KOPT-K1 (cell line): Measurements from ENCODE around the gene UNK.

Experiments used
- H3K27ac ChIP-seq: fragments of 200-600 bp; sonication (generic); 2 replicates; pipeline ENCODE4 v1.5.1; 2016; ENCODE audit warnings: antibody characterized with exemption, mild to moderate bottlenecking, low read depth, low read length; ENCODE audit not compliant: poor library complexity, severe bottlenecking
- H3K36me3 ChIP-seq: fragments of 200-600 bp; sonication (generic); 2 replicates; pipeline ENCODE4 v1.5.1; 2017; ENCODE audit warnings: antibody characterized with exemption, mild to moderate bottlenecking, low read length, moderate library complexity; ENCODE audit not compliant: insufficient read depth
- H3K9me3 ChIP-seq: fragments of 200-600 bp; sonication (generic); 2 replicates; pipeline ENCODE4 v1.5.1; 2017; ENCODE audit warnings: antibody characterized with exemption, low read length, mild to moderate bottlenecking; ENCODE audit not compliant: insufficient read depth, poor library complexity, severe bottlenecking

The UNK gene, protein sequence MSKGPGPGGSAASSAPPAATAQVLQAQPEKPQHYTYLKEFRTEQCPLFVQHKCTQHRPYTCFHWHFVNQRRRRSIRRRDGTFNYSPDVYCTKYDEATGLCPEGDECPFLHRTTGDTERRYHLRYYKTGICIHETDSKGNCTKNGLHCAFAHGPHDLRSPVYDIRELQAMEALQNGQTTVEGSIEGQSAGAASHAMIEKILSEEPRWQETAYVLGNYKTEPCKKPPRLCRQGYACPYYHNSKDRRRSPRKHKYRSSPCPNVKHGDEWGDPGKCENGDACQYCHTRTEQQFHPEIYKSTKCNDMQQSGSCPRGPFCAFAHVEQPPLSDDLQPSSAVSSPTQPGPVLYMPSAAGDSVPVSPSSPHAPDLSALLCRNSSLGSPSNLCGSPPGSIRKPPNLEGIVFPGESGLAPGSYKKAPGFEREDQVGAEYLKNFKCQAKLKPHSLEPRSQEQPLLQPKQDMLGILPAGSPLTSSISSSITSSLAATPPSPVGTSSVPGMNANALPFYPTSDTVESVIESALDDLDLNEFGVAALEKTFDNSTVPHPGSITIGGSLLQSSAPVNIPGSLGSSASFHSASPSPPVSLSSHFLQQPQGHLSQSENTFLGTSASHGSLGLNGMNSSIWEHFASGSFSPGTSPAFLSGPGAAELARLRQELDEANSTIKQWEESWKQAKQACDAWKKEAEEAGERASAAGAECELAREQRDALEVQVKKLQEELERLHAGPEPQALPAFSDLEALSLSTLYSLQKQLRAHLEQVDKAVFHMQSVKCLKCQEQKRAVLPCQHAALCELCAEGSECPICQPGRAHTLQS

DNA sequence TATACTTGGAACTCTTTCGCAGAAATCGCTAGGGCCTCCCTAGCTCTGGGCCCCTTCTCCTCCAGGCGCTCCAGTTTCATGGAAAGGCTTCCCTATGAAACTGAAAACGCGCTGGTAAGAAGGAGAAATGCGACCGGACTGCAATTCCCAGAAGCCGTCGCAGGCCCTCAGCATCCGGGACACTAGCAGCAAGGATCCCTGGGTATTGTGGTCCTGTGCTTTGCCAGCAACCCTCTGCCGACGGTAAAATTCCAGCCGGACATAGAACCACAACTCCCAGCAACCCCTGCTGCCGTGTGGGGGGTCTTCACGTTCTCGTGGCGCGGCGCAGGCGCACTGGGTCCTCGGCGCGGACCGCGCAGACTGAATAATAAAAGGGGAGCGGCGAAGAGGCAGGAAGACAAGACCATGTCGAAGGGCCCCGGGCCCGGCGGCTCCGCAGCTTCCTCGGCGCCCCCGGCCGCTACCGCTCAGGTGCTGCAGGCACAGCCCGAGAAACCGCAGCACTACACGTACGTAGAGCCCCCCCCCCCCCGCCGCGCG lies at the start of gene UNK:
TSS of gene UNK (plus strand) at position 334 of the 543 bp plus-strand sequence. CDS start at position 409, 75 bp downstream.
- Histone ChIP-seq H3K27ac (peak within 1 kb of the TSS; percentile 98), H3K9me3 (no peaks in the 10 kb centered on the region), H3K36me3 (no peaks in the 10 kb centered on the region; the same call in 1 of the 2 replicates)

DNA sequence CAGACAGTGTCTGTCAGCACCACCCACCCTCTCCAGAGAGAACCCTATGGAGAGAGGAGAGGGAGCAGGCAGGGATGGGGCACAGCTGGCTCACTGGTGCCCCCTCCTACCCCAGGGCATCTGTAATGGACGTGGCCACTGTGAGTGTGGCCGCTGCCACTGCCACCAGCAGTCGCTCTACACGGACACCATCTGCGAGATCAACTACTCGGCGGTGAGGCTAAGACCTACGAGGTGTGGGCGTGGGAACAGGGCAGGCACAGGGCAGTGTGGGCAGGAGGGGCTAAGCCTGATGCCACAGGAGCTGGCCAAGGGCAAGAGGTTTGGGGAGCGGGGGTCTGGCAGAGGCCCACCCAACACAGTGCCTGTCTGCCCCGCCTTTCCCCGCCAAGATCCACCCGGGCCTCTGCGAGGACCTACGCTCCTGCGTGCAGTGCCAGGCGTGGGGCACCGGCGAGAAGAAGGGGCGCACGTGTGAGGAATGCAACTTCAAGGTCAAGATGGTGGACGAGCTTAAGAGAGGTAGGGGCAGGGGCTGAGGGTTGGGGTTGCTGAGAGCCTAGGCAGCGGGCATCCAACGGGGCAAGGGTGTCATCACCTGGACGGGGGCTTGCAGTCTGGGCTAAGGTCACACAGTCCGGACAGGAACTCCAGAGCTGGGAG lies 48.3 kb upstream of the UNK start:
- no peak overlapping the region for H3K27ac ChIP-seq
- no peaks in the 10 kb centered on the region for H3K36me3 ChIP-seq
- no peaks in the 10 kb centered on the region for H3K9me3 ChIP-seq

DNA sequence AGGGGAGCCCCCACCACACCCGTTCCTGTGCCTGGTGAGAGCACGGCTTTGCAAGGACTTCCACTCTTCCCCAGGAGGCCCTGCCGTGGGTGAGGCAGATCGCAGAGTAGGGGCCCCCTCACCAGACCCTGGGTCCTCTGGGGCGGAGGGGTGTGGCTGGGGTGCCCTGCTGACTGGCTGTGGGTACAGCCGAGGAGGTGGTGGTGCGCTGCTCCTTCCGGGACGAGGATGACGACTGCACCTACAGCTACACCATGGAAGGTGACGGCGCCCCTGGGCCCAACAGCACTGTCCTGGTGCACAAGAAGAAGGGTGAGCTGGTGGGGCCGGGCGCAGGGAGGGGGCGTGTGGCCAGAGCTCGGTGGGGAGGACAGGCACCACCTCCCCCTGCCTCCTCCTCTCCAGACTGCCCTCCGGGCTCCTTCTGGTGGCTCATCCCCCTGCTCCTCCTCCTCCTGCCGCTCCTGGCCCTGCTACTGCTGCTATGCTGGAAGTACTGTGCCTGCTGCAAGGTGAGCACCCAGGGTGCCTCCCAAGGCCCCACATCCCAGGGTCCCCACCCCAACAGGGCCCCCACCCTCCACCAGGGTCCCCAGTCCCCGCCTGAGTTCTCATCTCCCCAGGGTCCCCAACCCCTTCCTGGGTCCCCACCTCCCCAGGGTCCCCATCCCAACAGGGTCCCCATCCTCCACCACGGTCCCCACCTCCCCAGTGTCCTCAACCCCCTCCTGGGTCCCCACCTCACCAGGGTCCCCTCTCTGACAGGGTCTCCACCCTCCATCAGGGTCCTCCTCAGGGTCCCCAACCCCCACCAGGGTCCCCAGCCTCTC lies 47.3 kb upstream of the UNK start:
- Histone ChIP-seq H3K27ac (no peak overlapping the region), H3K9me3 (no peaks in the 10 kb centered on the region), H3K36me3 (no peaks in the 10 kb centered on the region)

DNA sequence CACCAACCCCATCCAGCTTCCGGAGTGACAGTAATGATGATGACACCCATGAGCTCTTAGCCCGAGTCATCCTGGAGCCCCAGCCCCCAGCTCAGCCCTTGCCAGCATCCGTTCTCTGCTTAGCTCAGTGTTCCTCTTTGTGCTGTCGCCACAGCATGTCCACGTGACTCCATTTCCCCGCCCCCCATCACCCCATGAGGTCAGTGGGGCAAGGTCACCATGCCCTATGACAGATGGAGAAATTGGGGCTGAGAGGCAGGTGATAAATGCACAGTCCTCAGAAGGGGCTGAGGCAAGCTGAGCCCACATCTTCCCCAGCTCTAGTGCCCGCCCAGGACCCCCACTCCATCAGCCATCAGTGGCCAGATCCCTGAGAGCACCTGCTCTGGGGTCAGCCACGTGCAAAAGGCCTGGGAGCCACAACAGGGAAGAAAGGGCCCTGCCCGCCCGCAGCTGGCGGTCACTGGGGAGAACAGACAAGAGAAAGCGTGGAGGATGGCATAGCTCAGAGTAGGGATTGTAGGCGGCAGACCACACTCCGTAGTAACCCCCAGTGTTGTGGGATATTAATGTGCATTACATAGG lies 46.3 kb upstream of the UNK start:
- Histone ChIP-seq H3K9me3 (no peaks in the 10 kb centered on the region), H3K27ac (no peak overlapping the region), H3K36me3 (no peaks in the 10 kb centered on the region)

DNA sequence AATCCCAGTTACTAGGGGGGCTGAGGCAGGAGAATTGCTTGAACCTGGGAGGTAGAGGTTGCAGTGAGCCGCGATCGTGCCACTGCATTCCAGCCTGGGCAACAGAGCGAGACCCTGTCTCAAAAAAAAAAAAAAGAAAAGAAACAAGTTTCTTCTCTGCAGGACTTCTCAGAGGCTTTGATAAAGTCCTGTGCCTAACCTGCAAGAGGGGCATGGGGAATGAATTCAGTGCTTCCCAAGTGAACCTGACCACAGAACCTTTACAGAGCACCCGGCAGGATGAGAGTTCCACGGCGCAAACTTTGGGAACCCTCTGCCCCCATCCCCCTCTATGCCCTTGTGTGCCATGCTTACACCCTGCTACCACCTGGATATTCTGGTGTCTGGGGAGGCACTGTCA lies 45.4 kb upstream of the UNK start:
- H3K27ac ChIP-seq: no peak overlapping the region
- no peaks in the 10 kb centered on the region for H3K36me3 ChIP-seq
- no peaks in the 10 kb centered on the region for H3K9me3 ChIP-seq

DNA sequence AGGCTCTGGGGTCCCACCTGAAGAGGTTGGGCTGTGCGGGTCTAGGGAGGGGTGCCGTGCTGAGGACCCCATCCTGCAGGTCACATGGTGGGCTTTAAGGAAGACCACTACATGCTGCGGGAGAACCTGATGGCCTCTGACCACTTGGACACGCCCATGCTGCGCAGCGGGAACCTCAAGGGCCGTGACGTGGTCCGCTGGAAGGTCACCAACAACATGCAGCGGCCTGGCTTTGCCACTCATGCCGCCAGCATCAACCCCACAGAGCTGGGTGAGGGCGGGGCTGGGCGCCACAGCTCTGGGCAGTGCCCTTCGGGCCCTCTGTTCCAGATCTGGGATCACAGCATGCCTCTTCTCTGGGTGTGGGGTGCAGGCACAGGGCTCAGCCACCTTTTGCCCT lies 44.8 kb upstream of the UNK start:
- Histone ChIP-seq H3K27ac (no peak overlapping the region), H3K9me3 (no peaks in the 10 kb centered on the region), H3K36me3 (no peaks in the 10 kb centered on the region)

DNA sequence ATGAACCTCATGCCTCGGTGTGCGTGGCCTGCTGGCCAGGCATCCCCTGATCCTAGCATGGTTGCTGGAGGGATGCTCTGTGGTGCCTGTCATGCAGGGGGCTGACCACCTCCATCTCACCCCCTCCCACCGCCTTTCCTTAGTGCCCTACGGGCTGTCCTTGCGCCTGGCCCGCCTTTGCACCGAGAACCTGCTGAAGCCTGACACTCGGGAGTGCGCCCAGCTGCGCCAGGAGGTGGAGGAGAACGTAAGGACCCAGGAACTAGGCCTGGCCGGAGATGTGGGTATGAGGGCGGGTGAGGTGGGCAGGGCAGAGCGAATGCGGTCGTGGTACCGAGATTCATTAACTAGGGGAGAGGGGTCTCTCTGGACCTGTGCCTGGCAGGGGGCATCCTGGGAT lies 44.4 kb upstream of the UNK start:
- no peaks in the 10 kb centered on the region for H3K36me3 ChIP-seq
- H3K27ac ChIP-seq: no peak overlapping the region
- H3K9me3 ChIP-seq: no peaks in the 10 kb centered on the region

DNA sequence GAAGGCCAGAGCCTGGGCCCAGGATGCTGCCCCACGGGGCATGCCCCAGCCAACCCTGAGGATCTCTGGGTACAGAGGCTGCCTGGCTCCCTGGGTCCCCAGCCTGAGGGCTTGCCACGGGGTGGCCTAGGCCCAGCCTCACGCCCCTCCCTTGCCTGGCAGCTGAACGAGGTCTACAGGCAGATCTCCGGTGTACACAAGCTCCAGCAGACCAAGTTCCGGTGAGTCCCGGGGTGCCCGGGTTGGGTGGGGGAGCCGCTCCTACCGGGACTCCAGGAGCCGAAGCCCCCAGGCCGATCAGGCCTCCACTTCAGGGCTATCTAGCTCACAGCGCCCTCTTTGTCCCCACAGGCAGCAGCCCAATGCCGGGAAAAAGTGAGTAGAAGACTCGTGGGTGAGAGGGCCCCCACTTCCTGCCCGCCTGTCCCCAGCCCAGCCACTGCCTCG lies 44.0 kb upstream of the UNK start:
- no peak overlapping the region for H3K27ac ChIP-seq

DNA sequence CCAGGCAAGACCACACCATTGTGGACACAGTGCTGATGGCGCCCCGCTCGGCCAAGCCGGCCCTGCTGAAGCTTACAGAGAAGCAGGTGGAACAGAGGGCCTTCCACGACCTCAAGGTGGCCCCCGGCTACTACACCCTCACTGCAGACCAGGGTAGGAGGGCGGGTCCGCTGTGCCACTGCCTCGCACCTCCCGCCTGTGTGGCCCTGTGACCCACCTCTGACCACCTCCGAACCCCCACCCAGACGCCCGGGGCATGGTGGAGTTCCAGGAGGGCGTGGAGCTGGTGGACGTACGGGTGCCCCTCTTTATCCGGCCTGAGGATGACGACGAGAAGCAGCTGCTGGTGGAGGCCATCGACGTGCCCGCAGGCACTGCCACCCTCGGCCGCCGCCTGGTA lies 42.3 kb upstream of the UNK start:
- H3K27ac ChIP-seq: no peak overlapping the region
- H3K9me3 ChIP-seq: no peaks in the 10 kb centered on the region
- H3K36me3 ChIP-seq: no peaks in the 10 kb centered on the region

More for the DNA sequence above, 44.0 kb upstream of the UNK start:
- no peaks in the 10 kb centered on the region for H3K9me3 ChIP-seq
- H3K36me3 ChIP-seq: no peaks in the 10 kb centered on the region

DNA sequence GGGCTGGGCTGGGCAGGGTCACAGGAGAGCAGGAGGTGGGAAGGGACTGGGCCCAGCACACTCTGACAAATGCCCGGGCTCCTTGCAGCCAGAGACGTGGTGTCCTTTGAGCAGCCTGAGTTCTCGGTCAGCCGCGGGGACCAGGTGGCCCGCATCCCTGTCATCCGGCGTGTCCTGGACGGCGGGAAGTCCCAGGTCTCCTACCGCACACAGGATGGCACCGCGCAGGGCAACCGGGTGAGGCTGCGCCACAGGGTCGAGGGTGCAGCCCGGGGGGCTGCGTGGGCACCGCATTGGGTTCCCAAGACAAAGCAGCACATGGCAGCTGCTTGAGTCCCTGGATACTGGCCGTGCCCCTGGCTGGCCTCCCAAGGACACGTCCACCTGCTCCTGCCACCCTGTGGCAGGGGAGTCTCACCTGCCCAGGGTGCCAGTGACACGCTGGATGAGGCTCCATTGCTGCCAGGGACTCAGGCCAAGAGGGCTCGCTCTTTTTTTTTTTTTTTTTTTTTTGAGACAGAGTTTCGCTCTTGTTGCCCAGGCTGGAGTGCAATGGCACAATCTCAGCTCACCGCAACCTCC lies 40.9 kb upstream of the UNK start:
- no peaks in the 10 kb centered on the region for H3K36me3 ChIP-seq
- H3K27ac ChIP-seq: no peak overlapping the region
- no peaks in the 10 kb centered on the region for H3K9me3 ChIP-seq

DNA sequence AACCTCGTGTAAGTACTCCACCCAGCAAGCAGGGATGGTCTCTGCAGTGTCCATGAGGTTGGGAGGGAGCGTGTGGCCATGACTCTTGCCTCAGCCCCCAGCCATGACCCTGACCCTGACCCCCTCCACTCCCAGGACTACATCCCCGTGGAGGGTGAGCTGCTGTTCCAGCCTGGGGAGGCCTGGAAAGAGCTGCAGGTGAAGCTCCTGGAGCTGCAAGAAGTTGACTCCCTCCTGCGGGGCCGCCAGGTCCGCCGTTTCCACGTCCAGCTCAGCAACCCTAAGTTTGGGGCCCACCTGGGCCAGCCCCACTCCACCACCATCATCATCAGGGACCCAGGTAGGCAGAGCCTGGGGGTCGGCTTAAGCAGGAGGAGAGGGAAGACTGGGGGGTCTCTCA lies 35.9 kb upstream of the UNK start:
- no peaks in the 10 kb centered on the region for H3K9me3 ChIP-seq
- H3K36me3 ChIP-seq: no peaks in the 10 kb centered on the region
- H3K27ac ChIP-seq: no peak overlapping the region

DNA sequence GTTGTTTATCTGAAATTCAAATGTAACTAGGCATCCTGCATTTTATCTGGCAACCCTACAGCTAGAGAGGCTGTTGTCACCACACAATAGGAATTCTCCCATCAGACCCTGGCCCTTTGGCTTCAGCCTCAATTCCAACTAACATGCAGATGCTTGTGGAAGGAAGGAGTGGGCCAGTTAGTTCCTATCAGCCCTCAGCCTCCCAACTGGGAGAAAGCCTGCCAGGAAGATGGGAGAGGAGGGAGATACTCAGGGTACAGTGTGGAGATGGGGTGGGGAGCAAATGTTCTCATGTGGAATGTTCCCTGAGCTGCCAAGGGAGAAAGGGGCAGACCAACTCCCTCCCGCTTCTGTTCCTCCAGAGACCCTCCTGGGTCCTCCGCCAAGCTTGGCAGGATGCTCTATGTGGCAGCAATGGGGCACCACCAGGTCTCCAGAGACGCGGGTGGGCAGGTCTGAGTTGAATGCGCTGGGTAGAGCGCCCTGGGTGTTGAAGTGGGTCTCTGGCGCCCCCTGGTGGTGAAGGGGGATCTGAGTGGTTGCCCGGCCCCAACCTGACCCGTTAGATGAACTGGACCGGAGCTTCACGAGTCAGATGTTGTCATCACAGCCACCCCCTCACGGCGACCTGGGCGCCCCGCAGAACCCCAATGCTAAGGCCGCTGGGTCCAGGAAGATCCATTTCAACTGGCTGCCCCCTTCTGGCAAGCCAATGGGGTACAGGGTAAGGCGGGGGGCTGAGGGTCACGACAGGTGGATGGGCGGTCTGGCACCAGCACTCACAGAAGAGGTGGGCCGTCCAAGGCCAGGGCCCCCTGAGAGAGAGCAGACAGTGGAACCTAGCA lies 34.8 kb upstream of the UNK start:
- no peaks in the 10 kb centered on the region for H3K9me3 ChIP-seq
- H3K36me3 ChIP-seq: no peaks in the 10 kb centered on the region
- H3K27ac ChIP-seq: no peak overlapping the region
